C4-2B (cell line): ENCODE measurements around the gene MTURN.

ENCODE experiments used
- H3K27ac ChIP-seq: fragments of 450-650 bp; 2 replicates; pipeline ENCODE4 v1.5.1; 2017
- ZFX ChIP-seq: fragments of 450-650 bp; IDR thresholded peaks from 2 replicates; pipeline ENCODE4 v1.6.1; 2017
- TF ChIP-seq, protein P1 (sequence below): fragments of 450-650 bp; conservative IDR thresholded peaks from 2 replicates; pipeline ENCODE4 v1.5.1; 2017; ENCODE audit warnings: mild to moderate bottlenecking

Gene MTURN

DNA sequence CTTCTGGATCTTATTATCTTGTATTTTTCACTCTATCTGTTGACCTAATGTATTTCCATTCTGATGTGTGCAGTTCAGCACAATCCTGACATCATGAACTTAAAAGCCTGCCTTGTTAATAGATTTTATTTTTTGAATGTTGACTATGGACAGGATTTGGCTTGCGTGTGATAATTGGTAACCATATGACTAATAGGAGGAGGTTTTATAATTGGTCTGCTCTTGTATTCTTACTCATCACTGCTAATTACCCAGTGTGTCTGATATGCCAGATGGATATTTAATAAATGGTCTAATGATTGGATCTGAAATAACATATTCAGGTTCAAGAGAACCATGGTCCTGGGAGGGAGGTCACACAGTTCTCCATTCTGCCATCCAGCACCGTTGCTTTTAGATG is 45.9 kb downstream of the MTURN start:
- no peak for TF ChIP-seq ZFX
- TF ChIP-seq, protein P1, sequence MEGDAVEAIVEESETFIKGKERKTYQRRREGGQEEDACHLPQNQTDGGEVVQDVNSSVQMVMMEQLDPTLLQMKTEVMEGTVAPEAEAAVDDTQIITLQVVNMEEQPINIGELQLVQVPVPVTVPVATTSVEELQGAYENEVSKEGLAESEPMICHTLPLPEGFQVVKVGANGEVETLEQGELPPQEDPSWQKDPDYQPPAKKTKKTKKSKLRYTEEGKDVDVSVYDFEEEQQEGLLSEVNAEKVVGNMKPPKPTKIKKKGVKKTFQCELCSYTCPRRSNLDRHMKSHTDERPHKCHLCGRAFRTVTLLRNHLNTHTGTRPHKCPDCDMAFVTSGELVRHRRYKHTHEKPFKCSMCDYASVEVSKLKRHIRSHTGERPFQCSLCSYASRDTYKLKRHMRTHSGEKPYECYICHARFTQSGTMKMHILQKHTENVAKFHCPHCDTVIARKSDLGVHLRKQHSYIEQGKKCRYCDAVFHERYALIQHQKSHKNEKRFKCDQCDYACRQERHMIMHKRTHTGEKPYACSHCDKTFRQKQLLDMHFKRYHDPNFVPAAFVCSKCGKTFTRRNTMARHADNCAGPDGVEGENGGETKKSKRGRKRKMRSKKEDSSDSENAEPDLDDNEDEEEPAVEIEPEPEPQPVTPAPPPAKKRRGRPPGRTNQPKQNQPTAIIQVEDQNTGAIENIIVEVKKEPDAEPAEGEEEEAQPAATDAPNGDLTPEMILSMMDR = no peak
- H3K27ac ChIP-seq = no peak overlapping the region

DNA sequence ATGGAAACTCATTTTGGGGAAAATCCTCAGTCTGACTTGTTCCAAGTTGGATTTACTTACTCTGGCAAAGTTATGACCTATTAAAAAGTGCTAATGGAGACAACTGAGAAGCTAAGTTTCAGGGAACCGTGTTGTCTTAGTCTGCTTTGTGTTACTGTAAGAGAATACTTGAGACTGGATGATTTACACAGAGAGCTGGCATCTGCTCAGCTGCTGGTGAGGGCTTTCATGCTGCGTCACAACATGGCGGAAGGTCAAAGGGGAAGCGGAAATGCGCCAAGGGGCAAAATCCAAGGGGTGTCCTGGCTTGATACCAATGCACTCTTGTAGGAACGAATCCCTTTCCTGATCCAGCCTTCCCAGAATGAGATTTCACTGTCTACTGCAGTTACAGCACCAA is 46.4 kb downstream of the MTURN start:
- TF ChIP-seq, protein P1 = no peak
- no peak for TF ChIP-seq ZFX
- H3K27ac ChIP-seq = no peak overlapping the region

DNA sequence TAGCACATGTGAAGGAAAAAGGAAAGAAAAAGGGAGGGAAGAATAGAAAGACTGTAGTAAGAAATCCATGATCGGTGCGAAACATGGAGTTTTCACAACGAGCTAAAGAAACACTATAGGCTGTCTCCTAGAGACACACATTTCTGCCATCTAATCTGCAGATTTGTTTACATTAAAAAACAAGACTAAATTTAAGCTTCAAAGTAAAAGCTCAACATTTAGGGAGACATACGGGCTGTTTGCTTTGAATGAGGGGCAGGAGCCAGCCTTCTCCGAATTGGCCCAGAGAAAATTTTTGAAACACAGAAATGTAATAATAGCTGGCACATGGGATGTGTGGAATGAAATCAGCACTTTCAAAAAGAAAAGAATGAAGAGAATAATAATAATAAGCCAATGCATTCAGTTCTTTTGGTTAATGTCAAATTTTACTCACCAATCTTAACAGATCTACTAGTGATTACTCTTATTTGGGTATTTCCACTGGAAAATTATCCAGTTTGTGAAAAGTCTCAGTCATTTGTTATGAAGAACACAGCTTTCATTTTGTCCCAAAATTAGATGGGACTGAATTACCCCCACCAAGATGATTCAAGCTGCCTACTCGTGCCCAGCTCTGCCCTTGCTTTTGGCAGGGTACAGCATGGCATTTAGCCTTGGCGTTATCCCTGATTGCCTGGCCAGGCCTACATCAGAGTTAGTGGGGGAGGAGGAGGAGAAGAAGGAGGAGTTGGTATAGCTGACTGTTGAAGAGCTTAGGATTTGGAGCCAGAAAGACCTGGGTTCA is 47.1 kb downstream of the MTURN start:
- H3K27ac ChIP-seq = no peak overlapping the region
- TF ChIP-seq, protein P1 = no peak
- TF ChIP-seq ZFX = no peak

DNA sequence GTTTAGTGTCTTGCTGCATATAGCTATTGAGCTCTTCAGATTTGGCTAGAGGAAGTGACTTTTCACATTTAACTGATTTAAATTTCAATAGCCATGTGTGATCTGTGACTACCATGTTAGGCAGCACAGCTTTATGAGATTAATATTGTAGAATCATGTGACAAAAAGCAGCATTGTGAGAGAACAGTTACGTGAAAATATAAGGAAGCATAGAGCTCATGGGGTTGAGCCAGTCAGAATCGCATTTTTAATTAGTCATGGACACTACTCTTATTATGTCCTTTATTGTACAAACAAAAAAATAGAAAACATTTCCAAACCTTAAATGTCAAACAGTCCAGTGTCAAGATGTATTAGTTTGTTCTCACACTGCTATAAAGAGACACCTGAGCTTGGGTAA is 48.0 kb downstream of the MTURN start:
- no peak for TF ChIP-seq ZFX
- TF ChIP-seq, protein P1 = no peak
- H3K27ac ChIP-seq = no peak overlapping the region

DNA sequence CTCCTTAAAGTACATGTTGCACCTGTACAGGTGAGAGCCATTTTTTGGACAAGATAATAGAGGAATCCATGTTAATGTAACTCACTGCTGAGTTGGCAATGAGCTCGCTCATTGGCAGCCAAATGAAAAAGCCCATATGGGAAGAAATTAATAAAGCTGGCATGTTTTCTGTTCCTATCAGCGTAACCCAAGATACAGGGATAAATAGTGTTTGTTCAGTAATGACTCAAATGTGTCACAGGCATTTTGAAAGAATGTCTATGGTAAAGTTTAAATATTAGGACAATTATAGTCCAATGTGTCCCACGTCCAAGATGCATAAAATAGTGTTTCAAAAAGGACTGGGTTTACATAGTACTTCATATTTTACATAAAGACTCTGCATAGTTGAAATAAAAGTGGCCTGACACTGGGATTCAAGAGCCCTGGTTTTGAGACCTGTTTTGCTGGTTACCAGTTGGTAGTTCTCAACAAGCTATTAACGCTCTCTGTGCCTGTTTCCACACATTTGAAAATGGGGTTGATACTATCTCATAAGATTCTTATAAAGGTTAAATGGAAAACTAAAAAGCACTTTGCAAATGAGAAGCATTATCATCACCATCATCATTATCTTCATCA is 49.1 kb downstream of the MTURN start:
- TF ChIP-seq, protein P1 = no peak
- no peak for TF ChIP-seq ZFX
- no peak overlapping the region for H3K27ac ChIP-seq

DNA sequence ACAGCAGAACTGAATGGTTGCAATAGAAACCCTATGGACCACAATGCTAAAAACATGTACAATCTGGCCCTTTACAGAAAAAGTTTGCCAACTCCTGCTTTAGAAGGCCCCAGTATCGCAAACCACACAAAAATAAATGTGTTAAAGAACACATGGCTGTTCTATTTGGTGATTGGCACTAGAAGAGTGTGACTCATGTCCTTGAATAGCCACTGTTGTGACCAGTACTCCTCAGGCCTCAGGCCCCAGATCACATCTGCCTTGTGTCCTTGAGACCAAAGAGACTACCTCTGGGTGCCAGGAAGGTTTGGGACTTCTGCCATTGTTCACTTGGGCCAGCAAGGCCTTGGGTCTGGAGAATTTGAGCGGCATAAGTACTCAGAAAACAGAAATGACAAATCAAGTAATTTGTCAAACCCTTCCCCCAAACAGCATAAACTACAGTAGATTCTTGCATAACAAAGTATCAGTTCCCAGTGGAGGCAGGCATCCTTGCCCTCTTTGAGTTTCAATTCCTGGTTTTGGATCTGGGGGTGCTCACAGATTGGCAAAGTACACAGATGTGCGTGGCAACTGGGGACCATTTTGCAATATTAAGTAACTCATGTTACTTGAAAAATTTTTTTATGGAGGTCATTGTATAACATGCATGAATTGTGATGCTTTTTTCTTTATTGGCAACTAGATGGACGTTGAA is 50.2 kb downstream of the MTURN start:
- TF ChIP-seq, protein P1 = no peak
- TF ChIP-seq ZFX = no peak
- no peak overlapping the region for H3K27ac ChIP-seq

DNA sequence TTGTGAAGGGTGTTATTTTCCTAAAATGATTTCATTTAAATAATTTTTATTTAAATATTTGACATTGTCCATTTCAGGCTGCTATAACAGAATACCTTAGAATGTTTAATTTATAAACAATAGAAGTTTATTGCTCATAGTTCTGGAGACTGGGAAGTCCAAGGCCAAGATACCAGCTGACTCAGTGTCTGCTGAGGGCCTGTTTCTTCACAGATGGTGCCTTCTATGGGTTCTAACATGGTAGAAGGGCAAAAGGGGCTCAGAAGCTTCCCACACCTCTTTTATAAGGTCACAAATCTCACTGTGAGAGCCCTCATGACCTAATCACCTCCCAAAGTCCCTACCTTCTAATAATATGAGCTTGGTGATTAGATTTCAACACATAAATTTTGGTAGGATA is 50.7 kb downstream of the MTURN start:
- H3K27ac ChIP-seq = no peak overlapping the region
- TF ChIP-seq ZFX = no peak
- TF ChIP-seq, protein P1 = no peak
